ENCODE results near the gene UNK. TPM values are rescaled to one million over a fixed set of nuclear protein-coding genes. Genes with fewer than 3 reads are reported as not detected.
"Not testable (repeated sequence)": the region's sequence is repeated elsewhere in the genome, so short reads cannot be mapped to it uniquely, and the experiment has no call there.

Gene UNK
- total and polyA plus RNA-seq, 2 donors (not counting 1 experiment from before 2014, with no cell fraction given), result 15.0 to 15.2 TPM

- peaks cover 8% of the 10 kb centered on the region for H4K20me1 ChIP-seq (ENCODE audit: control insufficient read depth, extremely low read depth, insufficient read depth, low read length)
- DNase-seq (ENCODE audit: low read depth in 2 of 2), result peak in 1 of 2 donors; percentile 32
Observed at GRCh38 chr17:75776386-75777295, 8.0 kb upstream of the UNK start.

GRCh38 chr17:75777296-75777922, 7.2 kb upstream of the UNK start:
- Histone ChIP-seq H3K4me1 (ENCODE audit: control insufficient read depth, extremely low read depth, insufficient read depth, low read length) (peaks cover 3% of the 10 kb centered on the region), H4K20me1 (ENCODE audit: control insufficient read depth, extremely low read depth, insufficient read depth, low read length) (peaks cover 8% of the 10 kb centered on the region), H3K9ac (ENCODE audit: insufficient read depth, low read length) (no peak overlapping the region), H2AFZ (ENCODE audit: low read length) (no peak overlapping the region), H3K9me3 (ENCODE audit: control insufficient read depth, insufficient read depth, low read depth, low read length) (no peaks in the 10 kb centered on the region), H3K79me2 (ENCODE audit: control insufficient read depth, insufficient read depth, low read length) (peaks cover 23% of the 10 kb centered on the region), H3K36me3 (ENCODE audit: control insufficient read depth, insufficient read depth, low read length) (peaks cover 15% of the 10 kb centered on the region), H3K27me3 (ENCODE audit: control insufficient read depth, insufficient read depth, low read length) (no peaks in the 10 kb centered on the region), H3K4me2 (ENCODE audit: extremely low read depth, insufficient read depth, low read length) (peak overlapping the region; percentile 87), H3K27ac (ENCODE audit: insufficient read depth, low read length) (no peak overlapping the region), H3K4me3 (replicated peaks in 1 of 4; ENCODE audit: control extremely low read depth in 1 of 4, insufficient read depth in 1 of 4, low read depth in 3 of 4, low read length in 4 of 4) (peak overlapping the region; percentile 90 to 98 (median 91))
- TF ChIP-seq CTCF (conservative IDR thresholded peaks at IDR 0.05 in 1 of 2, IDR thresholded peaks at IDR 0.05 in 1 of 2; ENCODE audit: low read depth in 1 of 2, low read length in 2 of 2) (no peak), EZH2 (IDR thresholded peaks at IDR 0.05; ENCODE audit: low read length, missing control alignments) (no peak)
- DNase-seq (ENCODE audit: low read depth in 2 of 2), result peak in 1 of 2 donors; percentile 51

More at GRCh38 chr17:75776386-75777295, 8.0 kb upstream of the UNK start:
- Histone ChIP-seq H3K4me1 (ENCODE audit: control insufficient read depth, extremely low read depth, insufficient read depth, low read length) (peaks cover 3% of the 10 kb centered on the region), H3K27ac (ENCODE audit: insufficient read depth, low read length) (no peak overlapping the region), H3K36me3 (ENCODE audit: control insufficient read depth, insufficient read depth, low read length) (peaks cover 15% of the 10 kb centered on the region), H3K4me2 (ENCODE audit: extremely low read depth, insufficient read depth, low read length) (peak overlapping the region; percentile 78), H3K9me3 (ENCODE audit: control insufficient read depth, insufficient read depth, low read depth, low read length) (no peaks in the 10 kb centered on the region), H3K27me3 (ENCODE audit: control insufficient read depth, insufficient read depth, low read length) (no peaks in the 10 kb centered on the region), H3K9ac (ENCODE audit: insufficient read depth, low read length) (no peak overlapping the region), H3K79me2 (ENCODE audit: control insufficient read depth, insufficient read depth, low read length) (peaks cover 23% of the 10 kb centered on the region), H2AFZ (ENCODE audit: low read length) (no peak overlapping the region), H3K4me3 (replicated peaks in 1 of 4; ENCODE audit: control extremely low read depth in 1 of 4, insufficient read depth in 1 of 4, low read depth in 3 of 4, low read length in 4 of 4) (peak overlapping the region; percentile 13 to 98 (median 90))
- TF ChIP-seq EZH2 (IDR thresholded peaks at IDR 0.05; ENCODE audit: low read length, missing control alignments) (no peak), CTCF (conservative IDR thresholded peaks at IDR 0.05 in 1 of 2, IDR thresholded peaks at IDR 0.05 in 1 of 2; ENCODE audit: low read depth in 1 of 2, low read length in 2 of 2) (no peak)

GRCh38 chr17:75778066-75778860, 6.3 kb upstream of the UNK start:
- peak overlapping the region; percentile 96 for H3K27ac ChIP-seq (ENCODE audit: insufficient read depth, low read length)
- not testable (repeated sequence) for H3K4me1 ChIP-seq (ENCODE audit: control insufficient read depth, extremely low read depth, insufficient read depth, low read length); H4K20me1 ChIP-seq (ENCODE audit: control insufficient read depth, extremely low read depth, insufficient read depth, low read length); H3K27me3 ChIP-seq (ENCODE audit: control insufficient read depth, insufficient read depth, low read length); DNase-seq (ENCODE audit: low read depth in 2 of 2); H2AFZ ChIP-seq (ENCODE audit: low read length); H3K9me3 ChIP-seq (ENCODE audit: control insufficient read depth, insufficient read depth, low read depth, low read length)
- peak overlapping the region; percentile 90 to 98 (median 91) for H3K4me3 ChIP-seq (replicated peaks in 1 of 4; ENCODE audit: control extremely low read depth in 1 of 4, insufficient read depth in 1 of 4, low read depth in 3 of 4, low read length in 4 of 4)
- peak overlapping the region; percentile 98 for H3K9ac ChIP-seq (ENCODE audit: insufficient read depth, low read length)
- peak overlapping the region; percentile 87 for H3K4me2 ChIP-seq (ENCODE audit: extremely low read depth, insufficient read depth, low read length)
- peaks cover 23% of the 10 kb centered on the region for H3K79me2 ChIP-seq (ENCODE audit: control insufficient read depth, insufficient read depth, low read length)
- peaks cover 15% of the 10 kb centered on the region for H3K36me3 ChIP-seq (ENCODE audit: control insufficient read depth, insufficient read depth, low read length)
